Stimulated activated CD8-positive, alpha-beta memory T cell treated with anti-CD3 and anti-CD28 coated beads, Interleukin-4, amount 100 ng/mL, for 4 hours (primary cell): ENCODE measurements around the gene DLX5.
A peak's percentile ranks its signal among the peaks of the same experiment; 100 is the strongest.
"Not testable (repeated sequence)": the region's sequence is repeated elsewhere in the genome, so short reads cannot be mapped to it uniquely, and the experiment has no call there.

Experiments used
- DNase-seq, 2 donors: peaks; one replicate each; pipeline ENCODE4 v3.0.0-alpha.2; 2020; ENCODE audit warnings: low read depth in 2 of 2, low spot score in 1 of 2

The DLX5 gene

GRCh38 chr7:97024209-97025129 is at the start of gene DLX5:
TSS of gene DLX5 (minus strand) at chr7:97024831. CDS start at chr7:97024623, 208 bp downstream.
- no peak for DNase-seq

GRCh38 chr7:97072025-97072424 is 47.4 kb upstream of the DLX5 start:
- DNase-seq, result not testable (repeated sequence)

- peak in 1 of 2 donors; percentile 4 for DNase-seq
These were observed 40.4 kb upstream of the DLX5 start for GRCh38 chr7:97064972-97065587.

- no peak for DNase-seq
These were observed 39.4 kb upstream of the DLX5 start for GRCh38 chr7:97064020-97064419.

GRCh38 chr7:97043281-97043680 is 18.6 kb upstream of the DLX5 start:
- no peak for DNase-seq

- DNase-seq, result no peak
These were observed 14.9 kb upstream of the DLX5 start for GRCh38 chr7:97039374-97040065.

- not testable (repeated sequence) for DNase-seq
These were observed 9.7 kb upstream of the DLX5 start for GRCh38 chr7:97034213-97034852.

- peak; percentile 15 to 33 for DNase-seq
These were observed 3.0 kb upstream of the DLX5 start for GRCh38 chr7:97027427-97028234.

- DNase-seq, result no peak
These were observed 2.2 kb upstream of the DLX5 start for GRCh38 chr7:97026715-97027426.

GRCh38 chr7:97025983-97026714 is 1.5 kb upstream of the DLX5 start:
- no peak for DNase-seq

- DNase-seq, result no peak
These were observed 484 bp upstream of the DLX5 start for GRCh38 chr7:97025130-97025499.

- DNase-seq, result no peak
These were observed 1.9 kb downstream of the DLX5 start for GRCh38 chr7:97022491-97023306.

- no peak for DNase-seq
These were observed 2.7 kb downstream of the DLX5 start for GRCh38 chr7:97021747-97022490.

GRCh38 chr7:97020996-97021746 is 3.5 kb downstream of the DLX5 start:
- no peak for DNase-seq

GRCh38 chr7:97020601-97020995 is 4.0 kb downstream of the DLX5 start:
- no peak for DNase-seq

GRCh38 chr7:97019710-97020225 is 4.9 kb downstream of the DLX5 start:
- no peak for DNase-seq
